GM19438 (cell line): ENCODE data around the gene ASTN2.
"Not testable (repeated sequence)": the region's sequence is repeated elsewhere in the genome, so short reads cannot be mapped to it uniquely, and the experiment has no call there.

Source experiments
- ATAC-seq: cut with Tn5 transposase; IDR thresholded peaks from one replicate; pipeline ENCODE4 v1.9.1; 2021; ENCODE audit warnings: low read depth; ENCODE audit not compliant: unreplicated experiment

ASTN2 gene

DNA sequence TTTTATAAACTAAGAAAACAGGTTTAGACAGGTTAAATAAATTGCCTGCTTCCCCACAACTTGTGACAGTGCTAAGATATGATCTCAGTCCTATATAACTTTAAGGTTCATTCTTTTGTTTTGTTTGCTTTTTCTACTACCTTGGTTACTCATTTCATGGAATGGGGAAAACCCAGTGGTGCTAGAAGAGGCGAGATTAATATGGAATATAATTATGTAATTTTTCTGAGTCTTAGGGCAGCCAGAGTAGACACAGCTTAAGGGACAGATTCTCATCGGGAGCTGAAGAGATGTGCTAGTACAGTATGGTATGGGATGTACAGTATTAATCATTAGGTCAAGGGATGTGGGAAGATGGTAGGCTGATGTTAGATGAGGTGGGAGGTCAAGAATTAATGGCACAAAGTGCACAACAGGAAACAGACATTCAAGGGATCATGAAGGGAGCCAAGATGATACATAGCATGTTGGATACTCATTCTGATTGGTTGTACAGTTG, 721.6 kb downstream of the ASTN2 start:
- ATAC-seq = no peak

DNA sequence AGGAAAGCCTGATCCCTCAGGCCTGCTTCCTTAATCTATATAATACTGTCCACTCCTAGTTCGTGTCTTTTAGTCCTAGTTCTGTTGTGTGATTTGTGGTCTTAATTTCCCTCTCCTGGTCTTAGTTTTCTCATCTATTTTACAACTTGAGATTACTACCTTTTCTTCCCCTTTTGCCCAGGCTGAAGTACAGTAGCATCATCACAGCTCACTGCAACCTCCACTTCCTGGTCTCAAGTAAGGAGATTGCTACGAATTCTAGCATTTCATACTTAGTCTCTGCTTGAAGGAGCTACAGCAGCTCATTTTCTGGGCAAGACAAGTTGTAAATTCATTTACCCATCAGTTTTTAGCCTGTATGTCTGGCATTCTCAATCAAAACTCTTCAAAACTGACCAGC, 722.2 kb downstream of the ASTN2 start:
- no peak for ATAC-seq

DNA sequence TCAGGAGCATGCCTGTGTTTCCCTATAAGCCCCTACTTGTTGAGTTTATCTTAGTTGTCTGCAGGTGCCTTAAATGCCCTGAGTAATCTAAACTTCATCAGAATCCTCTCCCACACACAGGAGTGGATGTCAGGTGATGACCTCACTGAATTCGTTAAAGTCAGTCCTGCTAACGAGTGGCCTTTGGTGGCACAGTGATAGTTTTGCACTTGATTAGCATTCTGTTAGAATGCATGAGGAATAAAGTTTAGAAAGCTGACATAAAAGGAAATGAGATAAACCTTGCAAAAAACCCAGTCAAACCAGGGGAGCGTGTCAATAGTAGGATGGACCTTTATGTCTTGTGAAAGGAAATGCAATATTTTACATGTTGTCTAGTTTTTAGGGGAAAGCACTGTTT, 723.2 kb downstream of the ASTN2 start:
- ATAC-seq = no peak

DNA sequence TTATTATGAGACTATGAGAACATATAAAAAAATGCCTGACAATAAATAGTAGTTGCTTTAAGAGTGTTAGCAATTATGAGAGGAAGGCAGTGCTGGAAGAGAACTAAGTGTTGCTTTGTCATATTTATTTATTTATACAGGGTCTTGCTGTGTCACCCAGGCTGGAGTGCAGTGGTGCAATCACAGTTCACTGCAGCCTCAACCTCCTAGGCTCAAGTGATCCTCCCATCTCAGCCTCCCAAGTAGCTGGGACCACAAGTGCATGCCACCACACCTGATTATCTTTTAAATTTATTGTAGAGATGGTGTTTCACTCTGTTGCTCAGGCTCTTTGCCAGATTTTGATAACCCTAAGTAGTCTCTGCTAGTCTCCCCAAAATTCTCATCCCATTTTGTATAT, 724.1 kb downstream of the ASTN2 start:
- ATAC-seq = not testable (repeated sequence)

DNA sequence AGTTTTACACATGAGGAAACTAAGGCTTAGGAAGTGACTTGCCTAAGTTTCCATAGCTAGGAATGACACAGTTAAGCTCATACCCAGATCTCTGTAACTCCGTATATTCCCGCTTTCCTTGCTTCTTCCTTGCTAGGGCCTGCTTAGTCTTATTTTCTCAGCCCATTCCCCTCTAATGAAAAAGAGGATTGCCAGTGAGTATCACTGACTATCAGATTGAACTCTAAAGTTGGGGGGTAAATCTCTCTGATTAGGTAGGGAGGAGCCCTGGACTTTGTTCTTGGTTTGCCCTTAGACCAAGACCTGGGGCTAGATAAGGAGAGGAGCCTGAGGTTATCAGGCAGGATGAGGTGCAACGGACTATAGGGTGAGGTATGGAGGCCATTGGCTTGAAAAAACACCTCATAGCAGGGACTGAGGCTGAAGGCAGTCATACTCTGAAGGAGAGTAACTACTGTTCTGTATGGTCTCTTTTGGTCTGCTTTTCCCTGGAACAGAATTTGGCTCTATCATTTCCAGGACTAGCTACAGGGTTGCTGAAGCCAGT, 725.3 kb downstream of the ASTN2 start:
- ATAC-seq = no peak

DNA sequence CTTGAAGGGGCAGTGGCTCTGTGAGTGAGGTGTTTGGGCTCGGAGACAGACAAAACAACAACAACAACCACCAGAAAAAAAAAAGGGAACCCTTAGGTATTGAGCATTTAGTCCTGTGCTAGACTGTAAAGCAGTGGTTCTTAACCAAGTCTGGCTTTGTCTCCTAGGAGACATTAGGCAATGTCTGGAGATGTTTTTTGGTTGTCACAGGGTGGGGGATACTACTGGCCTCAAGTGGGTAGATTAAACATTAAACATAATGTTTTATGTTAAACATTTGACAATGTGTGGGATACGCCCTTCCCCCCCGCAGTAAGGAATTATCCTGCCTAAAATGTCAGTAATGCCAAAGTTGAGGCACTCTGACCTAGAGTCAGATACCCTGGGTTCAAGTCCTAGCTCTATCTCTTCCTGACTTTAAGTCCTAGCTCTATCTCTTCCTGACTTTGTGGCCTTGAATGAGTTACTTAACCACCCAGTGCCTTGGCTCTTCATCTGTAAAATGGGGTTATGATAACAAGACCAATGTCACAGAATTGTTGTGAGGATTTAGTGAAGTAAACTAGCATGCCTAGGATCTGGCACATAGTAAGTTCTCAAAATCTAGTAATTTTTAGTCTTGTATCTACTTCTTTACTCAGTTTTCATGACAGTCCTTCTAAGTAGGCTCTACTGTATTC, 725.9 kb downstream of the ASTN2 start:
- ATAC-seq = no peak

DNA sequence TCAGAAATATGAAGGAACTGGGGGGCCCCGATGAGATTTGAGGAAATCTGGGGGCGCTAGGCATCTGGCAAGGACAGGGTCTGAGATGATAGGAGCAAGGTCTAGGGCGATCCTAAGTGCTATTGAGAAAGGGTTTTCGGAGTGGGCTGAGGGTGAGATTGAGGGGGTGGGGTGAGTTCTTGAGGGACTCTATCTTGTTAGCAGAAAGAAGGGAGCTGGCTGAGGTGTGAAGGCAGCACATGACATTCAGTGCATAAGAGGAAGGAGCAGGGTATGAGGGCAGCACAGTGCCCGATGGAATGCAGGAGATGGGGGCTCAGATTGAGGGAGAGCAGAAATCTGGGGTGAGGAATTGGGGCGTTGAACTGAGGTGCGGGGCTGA, 727.1 kb downstream of the ASTN2 start:
- no peak for ATAC-seq

DNA sequence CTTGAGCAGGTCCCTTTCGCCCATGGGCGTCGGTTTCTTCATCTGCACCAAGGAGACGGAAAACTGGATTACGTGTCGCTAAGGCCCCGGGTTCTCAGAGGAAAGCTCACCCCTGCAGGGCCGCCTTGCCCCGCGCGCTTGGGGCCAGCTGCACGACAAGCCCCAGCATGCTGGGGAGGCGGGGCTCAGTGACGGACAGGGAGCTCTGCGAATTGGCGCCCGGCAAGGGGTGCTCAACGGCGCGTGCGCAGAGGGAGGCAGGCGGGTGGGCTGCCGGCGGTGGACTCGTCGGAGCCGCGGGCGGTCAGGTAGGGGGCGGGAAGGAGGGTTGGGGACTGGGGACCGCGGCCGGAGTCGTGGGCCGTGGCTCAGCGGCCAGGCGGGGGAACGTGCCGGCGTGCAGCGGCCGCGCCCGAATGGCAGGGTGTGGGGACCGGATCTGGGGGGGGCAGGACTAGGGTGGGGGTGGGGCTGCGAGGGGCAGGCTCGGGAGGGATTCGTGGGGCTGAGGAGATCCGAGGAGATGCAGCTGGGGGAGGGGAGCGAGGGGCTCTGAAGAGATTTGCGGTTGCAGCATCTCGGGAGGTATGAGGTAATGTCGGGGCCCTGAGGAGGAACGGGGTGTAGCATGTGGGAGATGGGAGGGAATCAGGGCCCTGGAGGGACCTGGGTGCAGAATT, 727.6 kb downstream of the ASTN2 start, which contains the start of gene TRIM32:
TSS of gene TRIM32 (plus strand) at position 232 of the 680 bp plus-strand sequence. CDS start 10,438 bp downstream, outside the sequence.
- peak; percentile 98 for ATAC-seq

DNA sequence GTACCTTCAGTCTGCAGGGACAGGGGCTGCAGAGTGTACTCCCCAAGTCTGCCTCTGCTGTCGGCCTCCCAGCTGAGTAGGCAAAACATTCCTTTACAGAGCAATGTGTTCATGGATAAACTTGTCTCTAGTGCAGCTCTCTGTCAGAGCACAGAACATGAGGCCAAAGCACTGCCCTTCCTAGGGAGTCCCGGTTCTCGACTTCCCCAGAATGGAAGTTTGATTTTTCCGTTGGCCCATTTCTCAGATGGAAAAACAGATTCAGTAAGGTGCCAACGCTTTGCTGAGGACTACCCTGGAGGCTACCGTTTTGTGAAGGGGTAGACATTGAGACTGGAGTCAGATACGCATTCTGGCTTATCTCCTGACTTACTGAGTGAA, 728.2 kb downstream of the ASTN2 start:
- peak; percentile 47 for ATAC-seq

DNA sequence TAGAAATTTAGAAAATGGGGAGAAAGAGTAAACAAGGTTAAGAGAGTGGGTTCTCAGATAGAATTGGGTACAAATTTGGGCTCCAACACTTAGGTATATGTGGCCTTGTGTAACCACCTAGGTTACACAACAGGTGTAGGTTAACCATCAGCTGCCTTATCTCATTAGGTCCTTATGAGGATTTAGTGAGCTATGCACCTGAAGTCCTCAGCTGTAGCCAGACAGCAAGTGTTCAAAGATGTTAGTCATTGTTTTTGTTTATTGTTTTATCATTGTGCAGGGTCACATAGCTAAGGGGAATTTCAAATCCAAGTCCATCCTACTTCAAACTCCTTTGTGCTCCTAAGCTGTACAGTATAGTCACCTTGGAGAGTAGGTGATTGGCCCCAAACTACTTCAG, 728.7 kb downstream of the ASTN2 start:
- no peak for ATAC-seq

DNA sequence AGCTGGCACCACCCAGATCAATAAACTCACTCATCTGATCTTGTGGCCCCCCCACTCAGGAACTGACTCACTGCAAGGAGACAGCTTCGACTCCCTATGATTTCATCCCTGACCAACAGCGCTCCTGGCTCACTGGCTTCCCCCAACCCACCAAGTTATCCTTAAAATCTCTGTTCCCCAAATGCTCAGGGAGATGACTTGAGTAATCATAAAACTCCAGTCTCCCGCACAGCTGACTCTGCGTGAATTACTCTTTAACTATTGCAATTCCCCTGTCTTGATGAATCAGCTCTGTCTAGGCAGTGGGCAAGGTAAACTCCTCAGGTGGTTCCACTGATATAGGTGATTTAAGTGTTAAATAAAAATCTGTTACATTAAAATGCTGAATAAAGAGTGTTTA, 729.7 kb downstream of the ASTN2 start:
- no peak for ATAC-seq

DNA sequence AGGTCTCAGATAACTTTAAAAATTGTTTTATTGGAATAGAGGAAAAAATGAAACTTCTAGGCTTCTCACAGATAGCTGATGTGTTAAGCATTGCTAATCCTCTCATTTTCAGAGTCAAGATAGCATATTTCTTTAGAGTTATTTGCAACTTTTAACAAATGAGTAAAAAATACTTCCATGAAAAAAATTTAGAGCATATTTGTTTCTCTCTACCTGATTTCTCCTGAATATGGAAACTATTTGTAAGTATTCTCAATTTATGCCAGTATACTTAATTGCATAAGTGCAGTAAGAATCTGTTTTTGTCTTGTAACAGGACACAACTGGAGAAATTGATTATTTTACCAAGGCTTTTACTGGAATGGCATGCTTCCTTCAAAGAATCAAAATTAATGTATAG, 731.3 kb downstream of the ASTN2 start:
- ATAC-seq = no peak

DNA sequence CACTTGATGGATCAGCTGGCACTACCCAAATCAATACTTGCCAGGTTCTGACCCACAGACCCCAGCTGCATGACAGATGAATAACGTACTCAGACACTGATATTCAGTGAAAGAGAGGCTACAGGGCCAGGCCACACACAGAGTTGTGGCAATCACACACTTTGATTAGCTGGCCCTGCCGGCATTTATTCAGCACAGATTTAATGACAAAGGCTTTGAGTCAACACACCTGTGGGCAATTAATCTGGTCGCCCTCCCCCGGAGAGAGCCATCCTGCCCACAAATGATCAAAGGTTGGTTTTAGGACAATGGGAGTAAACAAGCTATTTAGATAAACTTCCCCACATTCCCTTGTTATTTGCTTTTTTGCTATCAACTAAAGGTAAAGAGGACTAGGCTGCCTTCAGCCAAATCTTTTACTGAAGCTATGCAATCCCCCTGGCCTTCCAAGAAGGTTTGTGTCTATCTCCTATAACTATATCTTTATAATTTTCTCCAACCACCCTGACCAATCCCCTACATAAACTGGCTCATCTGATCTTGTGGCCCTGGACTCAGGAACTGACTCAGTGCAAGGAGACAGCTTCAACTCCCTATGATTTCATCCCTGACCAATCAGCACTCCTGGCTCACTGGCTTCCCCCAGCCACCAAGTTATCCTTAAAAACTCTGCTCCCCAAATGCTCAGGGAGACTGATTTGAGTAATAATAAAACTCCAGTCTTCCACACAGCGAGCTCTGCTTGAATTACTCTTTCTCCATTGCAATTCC, 740.5 kb downstream of the ASTN2 start:
- no peak for ATAC-seq

DNA sequence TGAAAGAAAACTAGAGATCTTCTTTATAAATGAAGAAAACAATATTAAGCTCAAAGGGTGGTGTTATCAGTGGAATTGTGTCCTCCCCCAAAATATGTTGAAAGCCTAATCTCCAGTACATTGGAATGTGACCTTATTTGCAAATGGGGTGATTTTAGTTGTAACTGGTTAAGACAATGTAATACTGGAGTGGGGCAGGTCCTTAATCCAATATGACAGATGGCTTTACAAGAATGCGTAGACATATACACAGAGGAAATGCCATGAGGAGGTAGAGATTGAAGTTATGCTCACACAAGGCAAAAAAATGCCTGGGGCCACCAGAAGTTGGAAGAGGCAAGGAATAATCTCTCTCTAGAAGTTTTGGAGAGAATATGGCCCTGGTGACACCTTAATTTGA, 741.5 kb downstream of the ASTN2 start:
- ATAC-seq = no peak

DNA sequence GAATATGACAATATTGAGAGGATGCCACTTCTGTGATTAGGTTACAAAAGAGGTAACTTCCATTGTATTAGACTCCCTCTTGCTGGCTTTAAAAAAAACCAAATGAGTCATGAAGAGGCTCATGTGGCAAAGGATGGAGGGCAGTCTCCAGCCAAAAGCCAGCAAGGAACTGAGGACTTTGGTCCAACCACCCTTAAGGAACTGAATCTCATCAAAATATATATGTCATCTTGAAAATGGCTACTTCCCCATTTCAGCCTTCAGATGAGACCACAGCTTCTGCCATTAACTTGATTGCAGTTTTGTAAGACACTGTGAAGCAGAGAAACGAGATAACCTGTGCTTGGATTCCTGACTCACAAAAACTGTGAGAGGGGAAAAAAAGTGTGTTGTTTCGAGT, 743.3 kb downstream of the ASTN2 start:
- ATAC-seq = no peak

DNA sequence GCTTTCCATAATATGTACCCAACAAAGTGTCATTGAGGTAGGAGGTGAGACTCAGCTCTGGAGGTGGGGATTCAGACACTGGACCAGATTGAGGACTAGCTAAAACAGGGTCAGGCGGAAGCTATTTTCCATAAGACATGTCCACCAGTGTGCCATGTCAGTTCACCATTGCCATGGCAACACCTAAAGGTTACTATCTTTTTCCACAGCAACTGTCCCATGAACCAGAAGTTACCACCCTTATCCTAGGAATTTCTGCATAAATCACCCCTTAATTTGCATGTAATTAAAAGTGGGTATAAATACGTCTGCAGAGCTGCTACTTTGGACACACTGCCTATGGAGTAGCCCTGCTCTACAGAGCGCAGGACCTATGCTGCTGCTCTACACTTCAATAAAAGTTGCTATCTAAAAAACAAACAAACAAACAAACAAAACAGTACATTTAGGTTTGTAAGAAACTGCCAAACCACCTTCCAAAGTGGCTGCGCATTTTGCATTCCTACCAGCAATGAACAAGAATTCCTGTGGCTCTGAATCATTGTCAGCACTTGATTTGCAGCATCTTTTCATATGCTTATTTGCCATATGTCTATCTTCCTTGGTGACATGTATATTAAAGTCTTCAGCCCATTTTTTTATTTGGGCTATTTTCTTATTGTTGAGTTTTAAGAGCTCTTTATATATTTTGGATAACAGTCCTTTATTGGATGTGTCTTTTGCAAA, 745.7 kb downstream of the ASTN2 start:
- ATAC-seq = no peak

DNA sequence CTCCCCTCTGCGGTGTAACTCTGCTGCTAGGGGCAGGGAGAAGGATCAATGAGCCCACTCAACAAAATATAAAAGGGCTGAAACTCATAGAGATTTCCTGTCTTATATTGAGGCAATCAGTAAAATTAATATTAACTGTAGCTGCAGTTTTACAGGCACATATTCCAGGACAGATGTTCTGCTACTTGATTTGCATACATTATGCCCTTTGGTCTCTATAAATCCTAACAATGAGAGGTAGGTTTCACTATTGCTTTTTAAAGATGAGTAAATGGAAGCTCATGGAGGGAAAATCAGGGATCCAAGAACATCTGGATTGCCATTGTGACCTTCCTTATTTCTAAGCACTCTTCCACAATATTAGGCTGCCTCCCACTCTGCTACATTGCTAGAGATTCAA, 751.3 kb downstream of the ASTN2 start:
- ATAC-seq = no peak

DNA sequence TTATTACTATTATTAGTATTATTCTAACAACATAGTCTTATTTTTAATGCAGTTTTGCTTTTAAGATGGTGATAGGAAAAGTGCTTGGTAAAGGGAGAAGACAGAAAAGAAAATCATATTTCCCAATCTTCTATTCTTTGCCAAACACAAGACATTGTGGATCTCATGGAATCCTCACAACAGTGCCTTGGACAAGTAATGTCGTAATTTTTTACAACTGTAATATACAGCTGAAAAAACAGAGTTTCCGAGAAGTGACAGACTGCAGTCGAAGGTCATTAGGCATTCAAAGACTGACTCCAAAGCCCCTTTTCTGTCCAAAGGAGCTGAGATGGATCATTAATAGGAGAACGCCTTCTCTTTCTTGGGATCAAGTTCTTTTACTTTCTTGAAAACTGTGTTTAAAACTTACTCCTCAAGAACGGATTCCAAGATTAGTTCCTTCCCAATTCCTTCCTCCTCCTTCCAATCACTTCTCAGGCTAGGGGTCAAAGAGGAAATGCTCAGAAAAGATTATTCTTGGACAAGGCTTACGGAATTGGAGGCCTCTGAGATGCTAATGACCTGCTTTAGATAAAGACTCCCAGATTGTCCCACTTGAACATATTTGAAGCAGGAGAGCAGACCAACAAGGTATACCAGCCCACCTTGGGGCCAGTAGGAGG, 752.1 kb downstream of the ASTN2 start:
- ATAC-seq = no peak

DNA sequence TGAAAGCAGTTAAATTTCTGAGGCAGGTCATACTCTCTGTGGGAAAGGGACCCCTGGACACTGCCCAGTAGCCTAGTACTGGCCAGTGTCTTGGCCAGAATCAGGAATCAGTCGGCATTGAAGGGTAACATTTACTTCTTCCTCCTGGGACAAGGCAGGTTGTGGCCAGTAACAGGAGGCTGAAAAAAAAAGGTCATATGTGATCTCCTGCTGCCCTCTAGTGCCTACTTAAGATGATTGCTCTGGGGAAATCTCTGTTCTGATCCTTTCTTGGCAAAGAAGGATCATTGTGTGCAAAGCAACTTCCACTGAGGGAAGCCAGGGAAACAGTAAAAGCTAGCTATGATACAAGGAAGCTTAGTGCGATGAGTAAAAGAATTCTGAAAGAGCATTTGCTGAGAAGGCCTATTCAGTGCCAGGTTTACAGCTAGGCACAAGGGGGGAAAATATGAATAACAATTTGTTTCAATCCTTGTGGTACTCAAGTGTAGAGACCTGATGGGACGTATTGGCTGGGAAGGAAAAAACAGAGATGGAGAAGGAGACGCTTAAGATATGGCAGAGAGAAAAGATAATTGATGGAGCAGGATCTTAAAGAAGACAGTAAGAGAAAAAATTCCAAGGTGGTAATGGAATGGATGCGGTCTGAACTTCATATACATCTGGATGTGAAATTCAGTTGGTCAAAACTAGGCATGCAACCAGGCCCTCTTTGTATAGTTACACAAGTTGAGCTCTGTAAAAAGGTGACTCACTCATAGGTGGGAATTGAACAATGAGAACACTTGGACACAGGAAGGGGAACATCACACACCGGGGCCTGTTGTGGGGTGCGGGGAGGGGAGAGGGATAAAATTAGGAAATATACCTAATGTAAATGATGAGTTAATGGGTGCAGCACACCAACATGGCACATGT, 753.6 kb downstream of the ASTN2 start:
- no peak for ATAC-seq
